HG03139 (cell line): ENCODE data around the gene WNT3A.

ENCODE experiments used
- ATAC-seq: cut with Tn5 transposase; IDR thresholded peaks from one replicate; pipeline ENCODE4 v1.9.1; 2021; ENCODE audit not compliant: unreplicated experiment

The WNT3A gene

DNA sequence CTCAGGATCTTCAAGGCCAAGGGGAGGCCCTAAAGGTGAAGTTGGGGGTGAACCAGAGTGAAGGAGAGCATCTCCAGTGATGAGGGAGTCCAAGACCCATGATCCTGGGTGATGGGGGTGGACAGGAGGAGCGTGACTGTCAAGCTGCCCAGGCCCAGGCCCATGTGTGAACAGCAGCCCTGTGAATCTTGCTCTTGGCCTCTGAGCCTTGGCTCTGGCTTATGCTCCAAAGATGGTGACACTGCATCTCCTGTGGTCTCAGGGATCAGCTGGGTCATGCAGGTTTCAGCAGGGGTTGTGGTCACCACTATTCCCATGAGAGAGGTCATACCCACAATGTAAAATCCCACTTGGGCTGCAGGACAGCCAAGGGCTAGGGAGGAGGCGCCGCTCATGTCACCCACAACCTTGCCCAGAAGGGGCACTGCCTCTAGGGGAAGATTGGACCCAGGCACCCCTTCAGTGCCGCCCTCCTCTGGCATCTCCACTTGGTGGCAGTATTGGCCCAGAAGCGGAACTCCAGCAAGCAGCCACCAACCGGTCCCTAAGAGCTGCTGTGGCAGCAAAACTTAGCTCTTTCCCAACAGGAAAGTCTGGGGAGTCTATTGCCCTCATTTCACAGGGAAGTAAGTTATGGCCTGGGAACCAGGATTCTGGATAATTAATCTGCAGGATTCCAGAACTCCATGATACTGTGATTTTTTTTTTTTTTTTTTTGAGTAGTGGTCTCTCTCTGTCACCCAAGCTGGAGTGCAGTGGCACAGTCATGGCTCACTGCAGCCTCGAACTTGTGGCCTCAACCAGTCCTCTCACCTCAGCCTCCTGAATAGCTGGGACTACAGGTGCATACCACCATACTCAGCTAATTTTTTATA, 7.5 kb upstream of the WNT3A start:
- no peak for ATAC-seq

DNA sequence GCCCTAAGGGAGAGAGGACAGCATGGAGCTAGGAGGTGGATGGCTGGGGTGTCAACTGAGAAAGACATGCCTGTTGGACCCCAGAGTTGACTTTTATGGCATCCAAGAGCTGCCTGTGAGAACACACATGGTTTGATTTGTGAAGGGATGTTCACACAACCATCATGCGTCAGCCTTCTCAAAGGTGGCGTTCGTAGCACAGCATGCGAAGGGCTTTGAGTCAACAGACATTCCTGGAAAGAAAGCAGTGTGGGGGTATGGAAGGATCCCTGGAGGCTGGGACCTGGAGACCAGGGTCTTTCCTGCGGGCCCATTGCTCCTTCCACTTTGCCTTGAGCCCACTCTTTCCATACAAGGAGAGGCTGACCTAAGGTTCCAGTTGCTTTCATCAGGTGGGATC, 6.4 kb upstream of the WNT3A start:
- no peak for ATAC-seq

DNA sequence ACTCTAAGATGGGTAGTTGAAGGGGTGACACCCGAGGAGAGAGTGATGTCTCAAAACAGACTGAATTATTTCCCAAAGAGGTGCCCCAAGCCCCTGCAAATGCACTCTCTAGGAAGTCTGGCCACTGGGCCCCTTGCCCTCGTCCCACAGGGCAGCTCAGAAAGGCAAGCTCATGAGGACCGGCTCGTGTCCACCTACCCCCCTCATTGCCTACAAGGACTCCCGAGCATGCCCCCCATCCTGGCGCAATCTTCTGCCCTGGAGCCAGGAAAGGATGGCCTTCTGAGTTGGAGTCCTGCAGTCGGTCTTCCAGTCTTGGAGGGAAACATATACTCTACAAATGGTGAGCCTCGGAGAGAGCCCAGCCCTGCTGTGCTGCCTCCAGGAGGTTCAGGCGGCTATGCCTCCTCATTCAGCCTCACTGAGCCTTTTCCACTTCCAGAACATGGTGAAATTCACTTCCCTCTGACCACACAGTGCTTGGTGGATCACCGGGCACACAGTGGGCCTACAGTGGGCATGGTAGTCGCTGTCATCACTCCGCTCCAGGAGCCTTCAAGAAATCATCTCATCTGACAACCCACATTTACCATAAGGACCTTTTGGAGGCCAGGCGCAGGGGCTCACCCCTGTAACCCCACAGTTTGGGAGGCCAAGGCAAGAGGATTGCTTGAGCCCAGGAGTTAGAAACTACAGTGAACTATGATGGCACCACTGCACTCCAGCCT, 5.8 kb upstream of the WNT3A start:
- no peak for ATAC-seq

DNA sequence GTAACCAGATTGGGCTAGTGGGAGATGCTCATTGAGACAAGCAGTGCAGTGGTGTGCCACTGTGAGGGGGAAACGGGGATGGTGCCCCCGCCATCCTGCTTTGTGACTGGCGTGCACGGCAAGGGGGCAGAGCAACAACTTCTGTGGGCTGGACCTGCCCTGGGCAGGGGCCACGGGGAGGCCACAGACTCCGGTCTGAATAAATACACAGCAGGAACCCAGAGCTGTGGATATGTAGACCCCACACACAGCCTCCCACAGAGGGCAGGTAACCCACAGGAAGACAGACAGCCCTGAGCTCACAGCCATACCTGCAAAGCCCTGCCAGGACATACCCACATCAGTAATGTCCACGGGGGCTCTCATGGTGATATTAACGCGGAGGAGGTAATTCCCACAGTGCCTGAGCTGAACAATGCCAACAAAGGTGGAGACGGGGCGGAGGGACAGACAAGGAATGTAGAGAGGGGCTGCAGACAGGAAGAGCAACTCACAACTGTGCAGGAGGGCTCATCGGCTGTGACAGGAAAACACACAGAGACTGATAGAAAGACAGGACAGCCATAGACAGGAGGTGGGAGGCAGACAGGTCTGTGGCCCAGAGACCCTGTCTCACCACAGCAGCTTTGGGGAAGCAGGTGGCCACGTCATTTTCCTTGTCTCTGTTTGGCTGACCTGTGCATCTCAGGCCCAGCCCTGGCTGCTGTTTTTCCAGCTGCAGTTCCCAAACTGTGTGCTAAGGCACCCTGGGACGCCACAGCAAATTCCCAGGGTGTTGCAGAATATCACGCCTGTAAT, 4.9 kb upstream of the WNT3A start:
- ATAC-seq = no peak

DNA sequence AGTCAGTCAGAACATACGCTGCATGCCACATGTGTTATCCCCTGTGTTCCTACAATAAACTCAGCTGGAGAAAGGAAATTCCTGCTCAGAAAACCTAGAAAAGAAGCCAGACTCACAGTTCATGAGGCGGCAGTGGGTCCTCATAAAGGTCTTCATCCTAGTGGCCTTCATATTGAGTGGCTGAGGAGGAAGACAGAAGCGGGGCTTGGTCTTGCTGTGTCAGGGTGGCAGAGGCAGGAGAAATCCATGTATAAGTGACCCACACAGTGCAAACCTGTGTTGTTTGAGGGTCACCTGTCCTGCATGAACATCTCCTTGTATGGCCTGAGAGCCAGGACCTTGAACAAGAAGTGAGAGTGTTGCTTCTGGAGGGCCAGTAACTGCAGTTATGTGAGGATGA, 4.0 kb upstream of the WNT3A start:
- ATAC-seq = no peak

DNA sequence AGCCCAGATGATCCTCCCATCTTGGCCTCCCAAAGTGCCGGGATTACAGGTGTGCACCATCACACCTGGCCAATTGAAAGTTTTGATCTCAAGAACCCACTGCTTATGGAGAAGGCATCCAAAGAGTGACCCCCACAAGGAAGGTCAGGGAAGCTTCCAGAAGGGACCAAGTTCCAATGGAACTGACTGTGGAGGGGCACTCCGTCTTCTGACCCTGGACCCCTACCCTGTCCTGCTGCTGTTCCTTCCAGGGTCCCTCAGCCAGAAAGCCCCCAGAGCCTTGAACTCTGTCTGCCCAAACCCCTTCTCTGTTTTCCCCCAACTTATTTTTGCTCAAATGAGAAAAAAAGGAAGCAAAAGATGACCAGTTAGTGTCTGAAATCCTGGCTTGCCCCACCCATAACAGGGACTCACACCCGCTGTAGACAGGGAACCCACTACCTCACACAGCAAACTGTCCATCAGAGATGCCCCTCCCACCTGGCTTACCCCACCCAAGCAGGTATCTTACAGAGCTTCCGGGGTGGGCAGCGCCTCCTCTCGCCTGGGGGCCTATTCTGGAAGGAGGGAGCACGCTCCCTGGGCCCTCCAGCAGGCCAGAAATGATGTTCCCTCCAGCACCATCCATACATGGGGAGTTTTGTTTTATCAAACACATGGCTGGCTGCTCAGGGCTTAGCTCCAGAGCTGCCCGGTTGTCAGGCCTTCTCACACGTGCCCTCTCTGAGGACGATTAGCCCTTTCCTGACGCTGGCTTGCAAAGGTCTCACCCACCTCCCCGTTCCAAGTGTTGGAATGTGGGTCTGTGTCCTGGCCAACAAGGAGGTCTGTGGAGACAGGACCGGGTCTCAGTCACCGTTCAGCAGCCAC, 3.1 kb upstream of the WNT3A start:
- no peak for ATAC-seq

DNA sequence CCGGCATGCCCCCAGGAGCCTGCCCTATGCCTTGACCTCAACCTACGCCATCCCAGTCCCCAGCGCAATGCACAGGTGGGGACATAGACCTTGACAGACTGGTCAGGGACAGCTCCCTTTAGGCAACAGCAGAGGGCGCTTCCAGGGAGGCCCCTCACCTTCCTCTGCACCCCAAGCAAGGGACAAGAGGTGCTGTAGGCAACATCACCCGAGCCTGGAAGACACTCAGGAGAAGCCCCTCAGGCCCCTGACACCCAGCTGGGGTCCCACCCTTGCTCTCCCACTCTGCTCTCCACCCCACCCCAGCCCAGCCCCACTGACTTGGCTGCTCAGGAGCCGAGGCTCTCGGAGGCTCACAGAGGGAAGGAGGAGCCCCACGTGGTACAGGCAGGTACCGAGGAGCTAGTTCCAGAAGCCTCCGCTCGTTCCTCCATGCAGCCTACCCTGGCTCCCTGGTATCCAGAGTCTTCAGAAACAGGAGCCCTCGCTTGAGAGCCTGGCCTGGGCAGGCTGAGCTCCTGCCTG, 2.4 kb upstream of the WNT3A start:
- no peak for ATAC-seq

DNA sequence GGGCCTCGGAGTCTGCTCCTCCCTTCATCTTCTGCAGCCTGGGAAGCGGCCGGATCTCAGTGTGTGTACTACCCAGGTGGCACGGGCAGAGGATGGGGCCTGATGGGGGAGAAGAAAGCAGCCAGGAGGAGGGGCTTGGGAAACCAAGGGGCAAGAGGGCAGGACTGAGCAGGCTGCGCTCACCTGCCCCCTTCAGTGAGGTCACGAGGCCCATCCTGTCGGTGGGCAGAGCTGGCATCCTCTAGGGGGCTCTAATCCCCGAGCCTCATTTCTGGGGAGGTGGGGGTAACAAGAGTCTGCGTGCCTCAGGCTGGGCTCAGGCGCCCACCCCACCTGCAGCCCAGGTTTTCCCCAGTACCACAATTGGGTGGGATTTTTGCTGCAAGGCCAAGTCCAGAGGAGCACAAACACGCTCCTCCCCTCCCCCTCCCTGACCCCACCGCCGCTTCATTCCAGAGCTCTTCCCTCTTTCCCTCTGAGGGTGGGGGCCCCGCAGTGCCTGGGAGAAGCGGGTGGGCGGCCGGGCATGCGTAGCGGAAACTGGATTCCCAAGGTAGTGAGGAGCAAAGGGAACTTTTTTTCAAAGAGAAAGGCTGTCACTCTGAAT, 1.8 kb upstream of the WNT3A start:
- no peak for ATAC-seq

DNA sequence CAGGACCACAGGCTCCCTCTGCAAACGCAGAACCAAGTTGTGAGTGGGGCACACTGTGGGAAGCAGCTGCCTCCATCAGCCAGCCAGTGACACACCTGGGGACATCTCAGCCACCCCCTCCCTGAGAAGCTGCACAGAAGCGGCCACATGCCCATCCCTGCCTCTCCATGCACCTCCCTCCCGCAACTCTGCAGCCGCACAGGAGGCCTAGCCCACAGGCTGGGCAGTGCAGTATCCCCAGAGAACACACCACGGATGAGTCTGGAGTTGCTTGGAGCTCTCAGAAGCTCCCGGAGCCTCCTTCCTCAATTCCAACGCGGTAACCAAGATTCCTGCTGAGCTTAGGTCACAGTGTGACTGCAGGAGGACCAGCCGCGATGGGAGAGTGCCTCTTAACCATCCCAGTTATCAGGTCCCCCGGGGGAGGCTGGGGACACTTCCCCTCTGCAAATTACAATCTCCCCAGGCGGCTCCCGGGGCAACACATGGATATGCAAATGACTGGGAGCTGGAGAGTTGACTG, 1.2 kb upstream of the WNT3A start:
- no peak for ATAC-seq

DNA sequence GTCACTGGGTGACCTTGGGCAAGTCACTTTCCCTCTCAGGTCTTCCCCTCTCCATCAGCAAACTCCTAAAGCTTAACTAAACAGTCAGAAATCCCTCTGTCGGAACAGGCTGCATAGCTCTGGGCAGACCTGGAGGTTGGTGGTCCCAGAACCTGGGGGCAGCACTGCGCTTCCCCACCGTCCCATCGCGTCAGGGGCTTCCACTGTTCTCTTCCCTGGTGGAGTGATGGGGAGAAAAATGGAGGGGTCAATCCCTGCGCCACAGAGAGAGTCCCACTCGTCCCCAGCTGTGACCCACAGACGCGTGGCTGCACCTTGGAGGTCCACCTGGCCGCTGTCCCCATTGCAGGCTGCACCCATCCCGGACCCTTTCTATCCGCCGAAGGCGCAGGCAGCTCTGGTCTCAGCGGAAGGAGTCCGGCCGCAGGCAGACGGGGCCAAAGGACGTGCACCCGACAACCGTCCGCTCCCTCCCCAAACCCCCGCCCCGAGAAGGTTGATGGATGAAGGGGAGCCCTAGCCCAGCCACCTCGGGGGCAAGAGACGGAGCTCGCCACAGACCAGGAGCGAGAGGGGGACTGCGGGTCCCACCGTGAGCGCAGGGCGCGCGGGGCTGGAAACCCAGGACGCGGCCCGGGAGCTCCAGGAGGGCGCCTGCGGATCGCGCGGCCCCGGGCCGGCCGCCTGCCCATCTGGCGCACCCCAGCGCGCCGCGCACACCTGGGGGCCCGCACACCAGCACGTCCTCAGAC, 588 bp upstream of the WNT3A start:
- ATAC-seq = no peak

DNA sequence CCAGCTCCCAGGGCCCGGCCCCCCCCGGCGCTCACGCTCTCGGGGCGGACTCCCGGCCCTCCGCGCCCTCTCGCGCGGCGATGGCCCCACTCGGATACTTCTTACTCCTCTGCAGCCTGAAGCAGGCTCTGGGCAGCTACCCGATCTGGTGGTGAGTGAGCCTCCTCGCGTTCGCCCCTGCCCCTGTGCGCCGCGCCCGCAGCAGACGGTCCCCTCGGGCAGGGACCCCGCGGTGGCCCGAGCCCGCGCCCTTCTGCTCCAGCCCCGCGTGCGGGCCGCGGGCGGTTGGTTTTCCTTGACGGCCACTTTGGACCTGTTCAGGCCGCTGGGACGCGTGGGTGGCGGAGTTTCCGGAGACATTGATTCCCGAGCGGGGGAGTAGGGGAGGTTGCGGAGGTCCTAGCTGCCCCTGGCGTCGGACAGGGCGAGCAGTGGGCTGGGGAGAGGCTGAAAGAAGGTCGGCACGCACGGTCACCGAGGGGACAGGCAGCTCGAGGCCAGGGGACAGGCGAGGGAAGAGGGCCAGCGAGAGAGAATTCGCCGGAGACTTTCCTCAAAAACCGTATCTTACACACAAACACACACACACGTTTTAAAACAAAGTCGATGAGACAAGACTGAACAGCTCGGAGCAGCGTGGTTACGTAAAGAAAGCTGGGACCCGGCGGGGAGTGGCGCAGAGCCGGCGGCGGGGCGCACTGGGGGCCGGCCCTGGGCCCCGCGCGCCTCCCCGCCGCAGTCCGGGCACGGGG, 427 bp downstream of the WNT3A start:
- ATAC-seq = no peak

DNA sequence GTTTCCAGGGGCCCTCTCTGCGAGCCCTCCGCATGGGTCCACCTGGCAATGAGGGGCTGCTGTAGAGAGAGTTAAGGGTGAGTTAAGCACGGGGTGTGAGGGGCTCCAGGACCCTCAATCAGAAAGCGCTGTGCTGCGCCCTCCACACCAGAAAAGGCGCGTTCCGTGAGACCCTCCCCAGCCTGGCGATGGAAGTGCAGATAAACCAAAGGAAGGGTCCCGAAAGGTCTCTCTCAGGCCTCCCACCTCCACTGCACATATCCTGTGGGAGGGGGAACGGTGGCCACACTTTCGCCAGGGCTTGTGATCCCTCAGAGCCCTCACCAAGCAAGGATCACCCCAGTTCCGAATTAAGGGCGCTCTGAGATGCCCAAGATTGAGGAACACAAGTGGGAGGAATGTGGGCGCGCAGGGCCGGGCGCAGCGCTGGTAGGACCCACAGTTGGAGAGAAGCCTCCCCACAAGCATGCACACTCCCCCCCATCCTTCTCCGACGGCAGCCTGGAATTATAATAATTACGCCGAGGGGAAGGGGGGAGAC, 1.1 kb downstream of the WNT3A start:
- ATAC-seq = no peak

DNA sequence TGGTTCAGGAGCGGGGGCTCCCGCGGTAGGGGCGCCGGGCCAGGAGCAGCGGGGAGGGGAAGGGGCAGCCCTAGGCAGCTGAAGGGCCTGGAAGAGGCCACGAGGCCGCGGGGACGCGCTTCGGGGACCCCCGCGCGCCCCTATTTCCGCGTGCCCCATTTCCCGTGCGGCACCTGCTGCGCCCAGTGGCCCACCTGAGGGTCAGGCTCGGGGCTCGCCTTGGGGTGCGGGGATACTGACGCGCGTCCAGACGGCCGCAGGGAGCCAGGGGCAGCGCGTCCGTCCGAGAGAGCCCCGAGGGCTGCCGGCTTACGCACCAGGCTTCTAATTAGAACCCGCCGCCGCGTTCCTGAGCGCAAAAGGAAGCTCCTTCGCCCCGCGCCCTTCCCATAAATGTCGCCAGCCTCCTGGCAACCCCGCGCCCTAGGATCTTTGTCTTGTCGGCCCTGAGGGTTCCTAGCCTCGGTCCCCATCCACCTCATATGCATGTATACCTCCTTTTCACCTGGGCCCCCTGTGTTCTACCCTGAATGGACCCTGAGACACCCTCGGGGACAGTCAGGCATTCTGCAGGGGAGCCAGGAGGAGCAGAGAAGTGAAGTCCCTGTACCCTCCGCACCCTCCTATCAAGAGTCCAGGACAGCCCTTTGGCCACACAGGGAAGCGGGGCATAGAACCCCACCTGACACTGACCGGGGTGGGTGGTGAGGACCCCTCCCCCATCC, 1.8 kb downstream of the WNT3A start:
- no peak for ATAC-seq

DNA sequence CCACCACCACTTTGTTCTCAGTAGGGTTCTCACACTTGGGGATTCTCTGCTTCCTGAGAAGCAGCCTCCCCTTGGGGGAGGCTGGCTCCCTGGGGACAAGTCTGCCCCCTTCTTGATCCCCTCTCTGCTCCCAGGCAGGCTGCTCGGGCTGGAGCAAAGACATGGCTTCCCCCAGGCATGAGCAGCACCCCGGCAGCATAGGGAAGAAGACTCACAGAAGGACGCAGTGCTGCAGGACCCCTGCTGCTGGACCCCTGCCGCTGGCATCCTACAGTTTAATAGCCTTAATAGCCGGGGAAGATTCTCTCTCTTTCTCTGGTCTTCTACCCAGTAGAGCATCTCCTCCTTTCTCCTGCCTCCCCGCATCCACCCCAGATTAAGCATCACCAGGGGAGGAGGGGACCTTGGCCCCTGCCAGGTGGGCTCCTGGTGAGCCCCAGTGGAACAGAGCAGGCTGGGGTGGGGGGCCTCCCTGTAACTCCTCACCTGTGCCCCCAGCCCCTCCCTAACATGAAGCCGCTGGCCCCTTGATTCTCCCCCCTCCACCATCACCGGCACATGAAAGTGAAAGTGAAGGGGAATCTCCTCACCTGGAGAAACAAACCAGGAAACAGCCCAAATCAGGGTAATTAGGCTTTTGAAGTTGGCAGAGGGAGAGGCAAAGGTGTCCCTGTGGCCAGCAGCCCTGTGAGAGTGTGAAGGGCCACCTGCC, 2.5 kb downstream of the WNT3A start:
- no peak for ATAC-seq

DNA sequence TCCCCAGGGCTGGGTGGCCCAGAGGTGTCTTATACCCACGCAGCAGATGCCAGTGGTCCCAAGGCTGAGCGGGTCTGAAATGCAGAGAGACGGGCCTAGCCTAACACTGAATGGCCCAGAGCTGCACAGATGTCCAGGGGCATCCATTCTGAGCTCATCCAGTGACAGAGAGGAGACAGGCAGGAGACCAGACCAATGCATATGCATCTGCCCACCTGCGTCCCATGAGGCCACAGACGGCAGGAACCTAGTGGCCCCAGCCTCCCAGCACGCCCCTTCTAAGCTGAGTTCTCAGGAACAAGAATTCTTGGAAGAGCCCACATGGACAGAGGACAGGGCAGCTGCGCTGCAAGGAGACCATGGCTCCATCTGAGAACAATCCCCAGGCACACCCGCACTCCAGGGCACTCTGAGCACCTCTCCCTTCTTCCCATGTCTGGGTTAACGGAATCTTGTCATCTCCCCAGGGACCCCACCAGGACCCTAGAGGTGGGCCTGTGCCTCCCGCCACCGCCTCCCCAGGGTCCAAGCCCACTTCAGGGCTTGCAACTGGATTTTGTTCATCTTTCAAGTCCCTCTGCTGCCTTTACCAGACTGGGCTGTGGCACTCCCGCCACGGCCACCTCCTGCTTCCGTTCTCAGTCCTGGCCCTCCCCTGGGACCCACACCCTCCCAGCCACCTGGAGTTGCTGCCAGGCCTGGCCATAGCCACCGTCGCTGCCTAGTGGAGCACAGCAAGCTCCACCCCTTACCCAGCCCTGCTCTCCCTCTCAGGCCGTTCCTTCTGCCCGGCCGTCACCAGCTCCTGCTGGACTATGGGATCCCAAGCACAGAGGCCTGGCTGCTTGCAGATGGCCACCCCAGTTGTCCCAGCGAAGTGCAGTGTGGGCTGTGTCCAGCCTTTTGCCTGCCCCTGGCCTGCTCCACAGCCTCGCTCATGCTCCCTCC, 3.3 kb downstream of the WNT3A start:
- no peak for ATAC-seq

DNA sequence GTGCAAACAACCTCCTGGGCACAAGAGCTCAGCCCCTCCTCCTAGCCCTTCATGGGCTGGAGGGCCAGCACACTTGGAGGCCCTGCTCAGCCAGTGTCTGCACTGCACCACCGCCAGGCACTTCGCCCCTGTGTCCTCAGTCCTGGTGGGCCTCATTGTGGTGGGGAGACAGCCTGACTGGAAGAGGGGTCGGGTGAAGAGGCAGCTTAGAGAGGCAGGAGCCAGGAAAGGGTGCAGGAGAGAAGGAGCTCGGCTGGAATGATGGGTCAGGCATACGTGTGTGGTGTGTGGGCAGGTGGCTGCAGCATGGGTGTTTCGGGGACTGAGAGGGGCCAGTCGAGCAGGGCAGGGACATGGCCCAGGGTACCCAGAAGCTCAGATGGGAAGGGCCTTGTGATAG, 4.1 kb downstream of the WNT3A start:
- ATAC-seq = no peak
